Endothelial cell of umbilical vein (primary cell): ENCODE data around the gene PBX2. TPM values are rescaled to one million over a fixed set of nuclear protein-coding genes. Genes with fewer than 3 reads are reported as not detected.

Experiments
- BruUV-seq: library from RNA; stranded (reverse); fragments of 400-500 nt; replicated peaks from 2 replicates; lab custom pipeline; 2021; lab: Mats Ljungman, UMichigan
- CTCF ChIA-PET: fragments of 300-600, 350-600 bp; sonication (Branson Sonifier 250); formaldehyde crosslinking; loops from one replicate; lab custom pipeline; 2021; ENCODE audit warnings: antibody characterized with exemption, inconsistent platforms; lab: Charles Lee
- POLR2A ChIA-PET: fragments of 300-600, 350-600 bp; sonication (Branson Sonifier 250); formaldehyde crosslinking; loops from one replicate; lab custom pipeline; 2021; ENCODE audit warnings: antibody characterized with exemption, inconsistent platforms; lab: Charles Lee
- DNase-seq: peaks from one replicate; pipeline ENCODE4 v3.0.0-alpha.2; 2011; ENCODE audit warnings: low read depth, low spot score
- FAIRE-seq: peaks from 2 replicates; lab custom pipeline; 2011; peaks lifted over from hg19 to GRCh38; lab: Jason Lieb, UNC
- H2AFZ ChIP-seq: 2 replicates; pipeline ENCODE4 v1.6.0; 2012; ENCODE audit warnings: low read depth, low read length, control low read depth, inconsistent platforms
- H3K27ac ChIP-seq: 2 replicates; pipeline ENCODE4 v1.5.1; 2011; ENCODE audit warnings: low read depth, mild to moderate bottlenecking, control low read depth, low read length, moderate library complexity; ENCODE audit not compliant: insufficient read depth
- H3K27me3 ChIP-seq, 2 experiments: 2 replicates each; pipeline versions ENCODE4 v1.6.0 to v1.6.1; 2011; ENCODE audit warnings: low read length in 2 of 2, mixed read lengths in 1 of 2; ENCODE audit not compliant: control insufficient read depth in 2 of 2, insufficient read depth in 2 of 2
- H3K36me3 ChIP-seq, 2 experiments: 2 replicates in 1 of 2; 3 replicates in 1 of 2; pipeline ENCODE4 v1.5.1; 2011; ENCODE audit warnings: low read length in 2 of 2, mild to moderate bottlenecking in 1 of 2, moderate library complexity in 1 of 2; ENCODE audit not compliant: control insufficient read depth in 2 of 2, insufficient read depth in 2 of 2; ENCODE audit errors: extremely low read depth in 1 of 2
- H3K4me1 ChIP-seq: 3 replicates; pipeline ENCODE4 v1.5.1; 2011; ENCODE audit warnings: mild to moderate bottlenecking, low read length; ENCODE audit not compliant: control insufficient read depth, insufficient read depth; ENCODE audit errors: extremely low read depth
- H3K4me2 ChIP-seq: 2 replicates; pipeline ENCODE4 v1.6.1; 2011; ENCODE audit warnings: low read length, control low read depth, mixed read lengths; ENCODE audit not compliant: insufficient read depth
- H3K4me3 ChIP-seq, 3 experiments: fragments of 200-600 bp in 1 of 3; sonication (generic), shearing (Covaris generic) in 1 of 3; replicated peaks in 1 of 3; 2 replicates each; pipeline ENCODE4 v1.5.1; 2011 to 2016; ENCODE audit warnings: control low read depth in 3 of 3, low read length in 3 of 3, mild to moderate bottlenecking in 2 of 3, inconsistent platforms in 1 of 3, low read depth in 1 of 3, moderate library complexity in 1 of 3; ENCODE audit not compliant: insufficient read depth in 1 of 3
- H3K79me2 ChIP-seq: 2 replicates; pipeline ENCODE4 v1.6.0; 2012; ENCODE audit warnings: low read length, inconsistent platforms; ENCODE audit not compliant: control insufficient read depth, insufficient read depth
- H3K9ac ChIP-seq: replicated peaks from 2 replicates; pipeline ENCODE3; 2011; ENCODE audit warnings: low read length, control low read depth; ENCODE audit not compliant: insufficient read depth; ENCODE audit errors: extremely low read depth
- H3K9me1 ChIP-seq: replicated peaks from 3 replicates; pipeline ENCODE4 v1.6.0; 2011; ENCODE audit warnings: mild to moderate bottlenecking, low read length; ENCODE audit not compliant: control insufficient read depth, insufficient read depth; ENCODE audit errors: extremely low read depth
- H3K9me3 ChIP-seq: replicated peaks from 2 replicates; pipeline ENCODE4 v1.5.1; 2012; ENCODE audit warnings: low read length, inconsistent platforms; ENCODE audit not compliant: control insufficient read depth, insufficient read depth
- H4K20me1 ChIP-seq: replicated peaks from 2 replicates; pipeline ENCODE3; 2011; ENCODE audit warnings: mild to moderate bottlenecking, low read length; ENCODE audit not compliant: control insufficient read depth, insufficient read depth; ENCODE audit errors: extremely low read depth
- EZH2 ChIP-seq: IDR thresholded peaks from 2 replicates; pipeline ENCODE4 v1.6.1; 2012; ENCODE audit warnings: borderline replicate concordance, low read depth, mild to moderate bottlenecking, moderate library complexity, low read length, inconsistent platforms; ENCODE audit not compliant: severe bottlenecking
- FOS ChIP-seq: IDR thresholded peaks from 2 replicates; pipeline ENCODE4 v1.6.1; 2011; ENCODE audit warnings: mild to moderate bottlenecking, low read length, moderate library complexity, borderline replicate concordance; ENCODE audit not compliant: insufficient read depth
- GATA2 ChIP-seq: IDR thresholded peaks from 2 replicates; pipeline ENCODE4 v1.7.0; 2011; ENCODE audit warnings: low read depth, mild to moderate bottlenecking, moderate library complexity, mixed read lengths, low read length; ENCODE audit not compliant: insufficient read length, insufficient read depth
- JUN ChIP-seq: IDR thresholded peaks from 2 replicates; pipeline ENCODE4 v1.6.1; 2011; ENCODE audit warnings: borderline replicate concordance, low read depth; ENCODE audit not compliant: insufficient read length, insufficient read depth
- MYC ChIP-seq: IDR thresholded peaks from one replicate; pipeline ENCODE4 v1.6.1; 2011; ENCODE audit warnings: mild to moderate bottlenecking, low read depth, low read length
- POLR2A ChIP-seq: IDR thresholded peaks from 2 replicates; pipeline ENCODE4 v1.6.1; 2012; ENCODE audit warnings: low read depth, mild to moderate bottlenecking, control low read depth, low read length
- POLR2AphosphoS5 ChIP-seq: IDR thresholded peaks from 2 replicates; pipeline ENCODE4 v1.6.1; 2012; ENCODE audit warnings: low read depth, mild to moderate bottlenecking, control low read depth, low read length, moderate library complexity; ENCODE audit not compliant: insufficient read depth
- dilution Hi-C: fragments of 300-500 bp; cut with MboI; formaldehyde crosslinking; loops from one replicate; pipeline ENCODE4 v1.15.0; 2019; ENCODE audit warnings: low sequenced_read_pairs; ENCODE audit not compliant: extremely low pct_ligation_motif_present
- intact Hi-C: fragments of 100-400 bp; cut with micrococcal nuclease; formaldehyde crosslinking; loops from one replicate; pipeline ENCODE4 v1.10.0; 2022
- polyA plus RNA-seq, 4 experiments: library from polyadenylated mRNA; depleted of rRNA in 3 of 4; stranded (reverse) in 3 of 4; unstranded in 1 of 4; fragments of >200 nt; gene quantifications; 2 replicates each; pipeline versions ENCODE4 v1.2.1 to v1.2.3, GENCODE V29; 2011 to 2012; ENCODE audit warnings: missing spikeins in 1 of 4
- total RNA-seq: library from RNA; stranded (reverse); gene quantifications from 2 replicates; pipeline ENCODE4 v1.2.3, GENCODE V29; 2021
- TF ChIP-seq, protein P1 (sequence below), 2 donors: IDR thresholded peaks; 1 replicate in 1 of 2; 2 replicates in 1 of 2; pipeline ENCODE4 v1.5.1; 2011; ENCODE audit warnings: low read length in 2 of 2, mild to moderate bottlenecking in 2 of 2, moderate library complexity in 2 of 2, control low read depth in 1 of 2, inconsistent platforms in 1 of 2, low read depth in 1 of 2; ENCODE audit not compliant: insufficient read depth in 1 of 2; ENCODE audit errors: extremely low read depth in 1 of 2
- TF ChIP-seq, protein P2 (sequence below): IDR thresholded peaks from 2 replicates; pipeline ENCODE4 v1.6.1; 2011; ENCODE audit not compliant: insufficient read depth, insufficient read length

The PBX2 gene
- total and polyA plus RNA-seq, 2 donors (not counting 3 experiments of a cell fraction or from before 2014, with no cell fraction given): 82.3 to 100 TPM

DNA sequence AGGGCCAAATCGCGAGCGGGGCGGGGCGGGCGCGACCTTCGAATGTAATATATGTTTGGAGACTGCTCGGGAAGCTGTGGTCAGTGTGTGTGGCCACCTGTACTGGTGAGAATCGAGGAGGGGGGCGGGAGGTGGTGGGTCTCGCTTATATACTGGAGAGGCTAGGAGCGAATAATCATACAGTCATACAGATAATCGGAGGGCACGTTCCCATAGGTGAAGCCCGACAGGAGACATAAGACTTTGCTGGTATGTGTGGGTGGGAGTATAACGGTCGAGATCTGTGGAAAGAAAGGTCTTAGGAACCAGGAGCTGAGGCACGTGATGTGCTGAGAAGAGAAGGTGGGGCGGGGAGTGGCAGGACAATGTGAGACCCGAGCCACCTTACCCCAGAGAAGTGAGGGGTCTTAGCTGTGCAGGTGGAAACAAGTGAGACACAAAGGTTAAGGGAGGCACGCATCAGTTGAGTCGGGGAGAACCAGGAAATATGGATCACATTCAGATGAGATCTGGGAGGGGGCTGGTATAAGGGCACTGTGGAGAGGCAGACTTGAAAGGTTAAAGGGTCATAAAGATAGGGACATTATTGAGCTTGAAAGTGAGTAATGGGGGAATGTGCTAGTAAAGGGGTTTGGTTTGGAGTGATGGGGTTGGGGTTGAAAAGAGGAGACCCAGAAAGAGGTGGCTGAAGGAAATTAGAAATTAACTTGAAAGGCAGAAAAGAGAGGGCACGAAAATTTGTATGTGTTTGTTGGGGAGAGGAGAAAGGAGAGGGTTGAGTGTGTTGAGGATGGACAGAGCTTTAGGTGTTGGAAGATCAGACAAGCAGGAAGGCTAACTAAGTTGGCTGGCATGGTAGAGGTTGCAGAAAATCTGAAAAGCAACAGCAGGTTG, 11.2 kb downstream of the PBX2 start:
- Histone ChIP-seq H3K4me2 (peak overlapping the region; percentile 71), H3K4me3 (peak overlapping the region; percentile 56 to 67 (median 66)), H3K9me1 (no peaks in the 10 kb centered on the region), H3K79me2 (peaks cover 21% of the 10 kb centered on the region), H3K4me1 (peaks cover 30% of the 10 kb centered on the region), H3K9me3 (no peaks in the 10 kb centered on the region), H3K27ac (peak overlapping the region; percentile 23), H3K9ac (peak overlapping the region; percentile 59), H2AFZ (peak overlapping the region; percentile 10), H3K27me3 (no peaks in the 10 kb centered on the region), H3K36me3 (peaks cover 3 to 18% of the 10 kb centered on the region in 2 experiments), H4K20me1 (no peaks in the 10 kb centered on the region)
- CTCF ChIA-PET: interaction anchor here (1.1 to 2.9 kb wide), 4 partner anchors 9 to 17 kb away, joined by 3 to 15 read pairs (median 6); partner anchors contain the start of gene GPSM3
- POLR2A ChIA-PET: interaction anchor here (0.7 kb wide), 1 partner anchor 19 kb away, joined by 3 read pairs; no protein-coding TSS in a partner anchor
- dilution Hi-C loops: no loop called here
- DNase-seq (peak; percentile 57), FAIRE-seq (no peak)
- no TSS peak for BruUV-seq
- intact Hi-C loops: loop anchor here (1.0 to 5.0 kb wide), 4 partner anchors 12 to 794 kb away; partner anchors contain the start of genes NELFE, PBX2 and SKIC2
- no peak for TF ChIP-seq POLR2A
- TF ChIP-seq MYC: no peak
- no peak for TF ChIP-seq POLR2AphosphoS5
- TF ChIP-seq, protein P1, sequence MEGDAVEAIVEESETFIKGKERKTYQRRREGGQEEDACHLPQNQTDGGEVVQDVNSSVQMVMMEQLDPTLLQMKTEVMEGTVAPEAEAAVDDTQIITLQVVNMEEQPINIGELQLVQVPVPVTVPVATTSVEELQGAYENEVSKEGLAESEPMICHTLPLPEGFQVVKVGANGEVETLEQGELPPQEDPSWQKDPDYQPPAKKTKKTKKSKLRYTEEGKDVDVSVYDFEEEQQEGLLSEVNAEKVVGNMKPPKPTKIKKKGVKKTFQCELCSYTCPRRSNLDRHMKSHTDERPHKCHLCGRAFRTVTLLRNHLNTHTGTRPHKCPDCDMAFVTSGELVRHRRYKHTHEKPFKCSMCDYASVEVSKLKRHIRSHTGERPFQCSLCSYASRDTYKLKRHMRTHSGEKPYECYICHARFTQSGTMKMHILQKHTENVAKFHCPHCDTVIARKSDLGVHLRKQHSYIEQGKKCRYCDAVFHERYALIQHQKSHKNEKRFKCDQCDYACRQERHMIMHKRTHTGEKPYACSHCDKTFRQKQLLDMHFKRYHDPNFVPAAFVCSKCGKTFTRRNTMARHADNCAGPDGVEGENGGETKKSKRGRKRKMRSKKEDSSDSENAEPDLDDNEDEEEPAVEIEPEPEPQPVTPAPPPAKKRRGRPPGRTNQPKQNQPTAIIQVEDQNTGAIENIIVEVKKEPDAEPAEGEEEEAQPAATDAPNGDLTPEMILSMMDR (IDR thresholded peaks at IDR 0.05; ENCODE audit: extremely low read depth in 1 of 2, insufficient read depth in 1 of 2, low read depth in 1 of 2, low read length in 2 of 2): no peak
- TF ChIP-seq FOS: no peak
- no peak for TF ChIP-seq GATA2
- no peak for TF ChIP-seq JUN
- no peak for TF ChIP-seq EZH2
- TF ChIP-seq, protein P2, sequence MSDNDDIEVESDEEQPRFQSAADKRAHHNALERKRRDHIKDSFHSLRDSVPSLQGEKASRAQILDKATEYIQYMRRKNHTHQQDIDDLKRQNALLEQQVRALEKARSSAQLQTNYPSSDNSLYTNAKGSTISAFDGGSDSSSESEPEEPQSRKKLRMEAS: no peak
